Right renal cortex interstitium (tissue), 3 donors: ENCODE results near the gene WARS2. TPM values are rescaled to one million over a fixed set of nuclear protein-coding genes. Genes with fewer than 3 reads are reported as not detected.
"Not testable (repeated sequence)": the region's sequence is repeated elsewhere in the genome, so short reads cannot be mapped to it uniquely, and the experiment has no call there.

Experiments
- DNase-seq, 3 donors: peaks; one replicate each; pipeline ENCODE4 v3.0.0-alpha.2; 2013; ENCODE audit warnings: low read depth in 3 of 3, low spot score in 2 of 3
- polyA plus RNA-seq, 3 donors: library from polyadenylated mRNA; unstranded; fragments of 120-200 nt; gene quantifications; one replicate each; pipeline ENCODE4 v1.2.1, GENCODE V29; 2013; ENCODE audit not compliant: insufficient read length in 3 of 3

Gene WARS2
- polyA plus RNA-seq, 3 donors = 19.2 to 22.6 (median 19.3) TPM

GRCh38 chr1:119141020-119141424, 569 bp upstream of the WARS2 start:
- no peak for DNase-seq

- peak in 1 of 3 donors; percentile 58 for DNase-seq
Observed at GRCh38 chr1:119139857-119140176, 636 bp downstream of the WARS2 start.

DNA sequence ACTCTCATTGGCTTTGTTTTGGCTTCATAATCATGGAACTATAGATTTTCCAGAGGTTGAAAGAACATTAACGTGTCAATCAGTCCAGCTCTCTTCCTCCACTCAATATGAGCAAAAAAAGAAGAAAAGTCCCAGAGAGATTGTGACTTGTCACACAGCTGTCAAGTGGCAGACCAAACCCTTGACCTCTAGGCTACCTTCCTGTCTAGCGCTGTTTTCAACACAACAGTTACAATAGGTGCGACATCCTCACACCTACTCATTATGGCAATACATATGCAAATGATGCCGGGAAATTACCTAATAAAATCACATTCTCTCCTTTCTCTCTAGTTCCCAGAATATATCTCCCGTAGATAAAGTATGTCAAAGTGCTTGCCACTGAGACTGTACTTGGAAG, 1.1 kb downstream of the WARS2 start:
- DNase-seq = no peak

DNA sequence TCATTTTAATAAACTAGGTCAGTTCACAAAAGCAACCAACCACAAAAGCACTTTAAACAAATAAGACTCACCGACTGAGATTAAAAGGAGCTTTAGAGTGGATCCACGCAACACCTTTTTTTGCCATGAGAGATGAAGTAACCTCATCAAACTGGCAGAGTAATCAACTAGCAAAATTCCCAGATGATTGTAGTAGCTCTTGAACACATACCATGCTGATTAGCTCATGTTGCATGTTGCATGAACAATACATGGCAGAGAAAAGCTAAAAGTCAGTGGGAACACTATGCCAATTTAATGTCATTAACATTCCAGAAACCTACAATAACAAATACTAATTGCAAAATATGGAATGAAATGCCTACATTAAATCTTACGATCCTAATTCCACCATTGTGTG, 4.1 kb downstream of the WARS2 start:
- no peak for DNase-seq

DNA sequence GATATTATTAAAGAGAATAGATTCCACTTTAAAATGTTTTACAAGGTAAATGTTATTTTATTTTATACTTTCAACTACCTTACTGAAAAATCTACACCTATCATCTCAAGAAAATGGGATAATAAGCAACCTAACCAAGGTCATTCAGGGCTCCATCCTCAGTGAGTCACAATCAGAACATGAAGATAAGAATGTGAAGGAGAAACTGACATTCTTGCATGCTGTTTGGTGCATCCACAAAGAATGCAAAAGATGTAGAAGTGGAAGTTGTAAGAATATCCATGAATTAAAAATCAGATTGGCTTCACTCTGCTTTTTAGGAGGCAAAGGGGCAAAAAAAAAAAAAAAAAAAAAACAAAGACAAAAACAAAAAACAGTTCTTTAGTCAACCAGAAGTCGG, 6.5 kb downstream of the WARS2 start:
- DNase-seq = no peak

GRCh38 chr1:119132179-119132578, 8.3 kb downstream of the WARS2 start:
- no peak for DNase-seq

DNA sequence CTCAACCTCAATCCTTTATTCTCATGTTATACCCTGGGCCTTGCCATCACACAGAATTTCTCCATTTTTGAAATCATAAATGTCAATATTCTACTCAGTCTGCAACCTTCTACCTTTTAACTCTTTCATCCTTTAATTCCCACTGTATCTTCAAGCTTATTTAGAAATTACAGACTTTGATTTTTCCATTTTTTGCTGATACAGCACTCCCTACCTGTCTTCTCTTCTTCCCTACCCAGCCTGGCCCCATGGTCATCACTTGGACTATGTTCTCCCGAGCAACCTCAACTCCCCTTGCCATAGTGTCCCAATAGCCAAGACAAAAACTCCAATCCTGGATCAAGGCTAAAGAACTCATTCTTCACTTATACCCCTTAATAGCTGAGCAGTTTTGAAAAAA, 14.6 kb downstream of the WARS2 start:
- no peak for DNase-seq

DNA sequence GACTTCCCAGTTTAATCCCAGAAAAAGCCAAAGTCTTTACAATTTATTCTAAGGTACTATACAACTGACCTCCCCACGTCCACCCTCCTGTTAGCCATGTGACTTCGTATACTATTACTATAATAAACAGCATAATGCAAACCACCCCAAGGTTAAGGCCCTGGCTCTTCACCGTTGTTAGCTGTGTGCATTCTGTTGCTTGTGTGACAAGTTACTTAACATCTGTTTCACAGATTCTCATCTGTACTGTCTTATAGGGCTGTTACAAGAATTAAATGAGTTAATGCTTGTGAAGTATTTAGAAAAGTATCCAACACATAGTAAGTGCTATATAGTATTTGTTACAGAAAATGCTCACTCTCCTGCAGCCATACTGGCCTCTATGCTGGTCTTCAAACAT, 15.7 kb downstream of the WARS2 start:
- DNase-seq = no peak

DNA sequence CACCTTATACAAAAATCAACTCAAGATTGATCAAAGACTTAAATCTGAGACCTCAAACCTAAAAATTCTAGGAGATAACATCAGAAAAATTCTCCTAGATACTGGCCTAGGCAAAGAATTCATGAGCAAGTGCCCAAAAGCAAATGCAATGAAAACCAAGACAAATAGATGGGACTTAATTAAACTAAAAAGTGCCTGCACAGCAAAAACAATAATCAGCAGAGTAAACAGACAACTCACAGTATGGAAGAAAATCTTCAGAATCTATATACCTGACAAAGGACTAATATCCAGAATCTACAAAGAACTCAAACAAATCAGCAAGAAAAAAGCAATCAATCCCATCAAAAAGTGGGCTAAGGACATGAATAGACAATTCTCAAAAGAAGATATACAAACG, 18.6 kb downstream of the WARS2 start:
- not testable (repeated sequence) for DNase-seq

DNA sequence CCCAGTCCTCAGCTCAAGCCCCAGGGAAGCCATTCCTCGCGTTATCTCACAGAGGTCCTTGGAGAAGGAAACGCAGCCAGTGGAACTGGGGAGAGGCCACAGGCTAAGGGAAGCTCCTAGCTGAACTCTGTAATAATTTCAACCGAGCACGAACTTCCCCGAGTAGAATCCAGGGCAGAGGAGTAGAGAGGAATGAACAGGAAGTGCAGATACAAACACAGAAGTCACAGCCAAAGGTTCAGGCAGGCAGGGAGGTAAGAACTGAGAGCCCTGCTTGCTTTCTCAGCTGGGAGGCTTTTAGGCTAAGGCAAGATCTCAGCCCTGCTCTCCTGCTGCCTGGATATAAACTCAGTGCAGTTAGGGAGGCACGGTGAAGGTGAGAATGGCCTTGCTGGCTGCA, 23.7 kb downstream of the WARS2 start:
- no peak for DNase-seq

- DNase-seq = no peak
Observed at GRCh38 chr1:119115736-119116135, 24.7 kb downstream of the WARS2 start.

GRCh38 chr1:119115311-119115710, 25.1 kb downstream of the WARS2 start:
- DNase-seq = no peak

- no peak for DNase-seq
Observed at GRCh38 chr1:119114786-119115185, 25.7 kb downstream of the WARS2 start.

DNA sequence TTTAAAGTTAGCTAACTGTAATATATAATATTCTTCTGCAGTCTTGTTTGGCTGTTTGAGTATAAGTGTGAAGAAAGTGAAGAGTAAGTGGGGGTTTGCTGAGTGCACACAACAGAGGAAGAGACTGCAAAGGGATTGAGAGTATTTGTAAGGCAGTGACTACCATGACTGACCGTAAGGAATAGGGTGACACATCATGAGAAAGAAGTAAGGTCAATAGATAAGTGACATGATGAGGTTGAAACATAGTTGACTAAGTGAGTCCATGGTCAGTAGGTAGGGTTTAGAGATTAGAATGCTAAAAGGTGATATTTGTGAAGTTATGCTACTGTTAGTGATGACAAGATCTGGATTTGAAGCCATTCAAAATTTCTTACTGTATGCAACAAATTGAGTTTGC, 27.7 kb downstream of the WARS2 start:
- no peak for DNase-seq

- DNase-seq = no peak
Observed at GRCh38 chr1:119112244-119112643, 28.2 kb downstream of the WARS2 start.

DNA sequence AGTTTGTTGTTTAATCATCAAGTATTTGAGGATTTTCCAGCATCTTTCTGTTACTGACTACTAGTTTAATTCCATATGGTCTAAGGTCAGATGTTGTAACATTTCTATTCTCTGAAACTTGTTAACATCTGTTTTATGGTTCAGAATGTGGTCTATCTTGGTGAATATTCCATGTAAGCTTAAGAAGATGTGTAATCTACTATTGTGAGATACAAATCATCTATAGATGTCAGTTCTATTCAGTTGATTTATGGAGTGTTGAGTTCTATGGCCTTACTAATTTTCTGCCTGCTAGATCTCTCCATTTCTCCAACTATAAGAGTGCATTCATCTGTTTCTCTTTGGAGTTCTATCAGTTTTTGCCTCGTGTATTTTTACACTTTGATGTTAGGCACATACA, 31.5 kb downstream of the WARS2 start:
- no peak for DNase-seq

DNA sequence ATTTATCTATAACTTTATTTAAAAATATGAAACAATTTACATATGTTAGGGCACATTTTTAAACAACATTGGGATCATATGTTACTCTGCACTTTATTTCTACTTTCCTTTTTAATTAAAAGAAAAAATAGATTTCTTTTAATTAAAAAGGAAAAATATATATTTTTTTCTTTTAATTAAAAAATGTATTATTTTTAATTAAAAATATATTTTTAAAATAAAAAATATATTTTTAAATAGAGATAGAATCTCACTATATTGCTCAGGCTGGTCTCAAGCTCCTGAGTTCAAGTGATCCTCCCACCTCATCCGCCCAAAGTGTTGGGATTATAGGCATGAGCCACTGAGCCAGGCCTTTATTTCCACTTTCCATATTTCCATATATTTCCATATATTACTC, 36.7 kb downstream of the WARS2 start:
- DNase-seq = no peak

- no peak for DNase-seq
Observed at GRCh38 chr1:119102051-119102450, 38.4 kb downstream of the WARS2 start.

GRCh38 chr1:119101563-119101962, 38.9 kb downstream of the WARS2 start:
- DNase-seq = no peak

DNA sequence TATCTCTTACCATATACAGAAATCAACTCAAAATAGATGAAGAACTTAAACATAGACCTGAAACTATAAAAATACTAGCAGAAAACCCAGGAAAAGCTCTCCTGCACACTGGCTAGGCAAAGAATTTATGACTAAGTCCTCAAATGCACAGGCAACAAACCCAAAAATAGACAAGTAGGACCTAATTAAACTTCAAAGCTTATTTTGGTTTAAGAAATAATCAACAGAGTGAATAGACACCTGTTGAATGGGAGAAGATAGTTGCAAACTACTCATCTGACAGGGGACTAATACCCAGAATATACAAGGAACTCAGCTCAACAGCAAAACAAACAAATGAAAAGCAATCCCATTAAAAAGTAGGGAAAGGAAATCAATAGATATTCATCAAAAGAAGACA, 40.7 kb downstream of the WARS2 start:
- no peak for DNase-seq

- DNase-seq = no peak
Observed at GRCh38 chr1:119097380-119097779, 43.1 kb downstream of the WARS2 start.

GRCh38 chr1:119093721-119094120, 46.7 kb downstream of the WARS2 start:
- DNase-seq = no peak

- DNase-seq = peak in 1 of 3 donors; percentile 4
Observed at GRCh38 chr1:119091618-119092017, 48.8 kb downstream of the WARS2 start.

DNA sequence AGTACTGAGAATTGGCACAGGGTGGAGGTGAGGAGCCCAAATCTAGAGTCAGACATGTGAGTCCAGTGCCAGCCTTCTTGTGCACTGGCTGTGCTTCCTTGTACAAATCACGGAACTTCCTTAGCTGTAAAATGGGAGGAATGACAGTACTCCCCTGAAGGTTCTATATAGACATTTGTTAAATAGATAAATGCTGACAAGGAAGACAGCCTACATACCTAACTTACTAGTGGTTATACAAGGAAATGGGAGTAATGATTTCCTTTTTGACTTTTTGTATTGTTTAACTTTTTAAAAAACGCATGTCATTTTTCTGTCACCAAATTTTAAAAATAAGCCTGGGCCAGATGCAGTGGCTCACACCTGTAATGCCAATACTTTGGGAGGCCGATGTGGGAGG, 50.2 kb downstream of the WARS2 start:
- no peak for DNase-seq
